T-cell (primary cell): Measurements from ENCODE around the gene NUAK1. TPM values are rescaled to one million over a fixed set of nuclear protein-coding genes. Genes with fewer than 3 reads are reported as not detected.

ENCODE experiments used
- ATAC-seq, 4 experiments: fragments of 200-7000 bp in 3 of 4; fragments of 150-1000 bp in 1 of 4; cut with Tn5 transposase; replicated peaks in 1 of 4; 1 replicate in 3 of 4; 2 replicates in 1 of 4; pipeline ENCODE4 v1.10.0; 2021; ENCODE audit warnings: moderate library complexity in 3 of 4, mild to moderate bottlenecking in 2 of 4, moderate number of reproducible peaks in 1 of 4
- CTCF ChIA-PET, 2 donors: fragments of 300-600 bp; sonication (Branson Sonifier 250); formaldehyde crosslinking; loops; one replicate each; lab custom pipeline; 2022; ENCODE audit warnings: antibody characterized with exemption in 2 of 2; lab: Charles Lee
- POLR2A ChIA-PET, 2 donors: fragments of 300-600 bp; sonication (Branson Sonifier 250); formaldehyde crosslinking; loops; one replicate each; lab custom pipeline; 2022; ENCODE audit warnings: antibody characterized with exemption in 2 of 2; lab: Charles Lee
- DNase-seq, 35 experiments: peaks; one replicate each; pipeline versions ENCODE4 v3.0.0 to v3.0.0-alpha.2; 2013 to 2023
- H3K27ac ChIP-seq: one replicate; pipeline ENCODE4 v1.5.1; 2013; ENCODE audit warnings: low read length
- H3K27me3 ChIP-seq, 2 experiments: replicated peaks in 1 of 2; 1 replicate in 1 of 2; 2 replicates in 1 of 2; pipeline versions ENCODE4 v1.6.1 to v1.7.0; 2013; ENCODE audit warnings: low read length in 1 of 2, mixed read lengths in 1 of 2; ENCODE audit not compliant: control insufficient read depth in 2 of 2, insufficient read depth in 2 of 2; ENCODE audit errors: extremely low read depth in 1 of 2
- H3K36me3 ChIP-seq, 2 donors: 1 replicate in 1 of 2; 2 replicates in 1 of 2; pipeline versions ENCODE4 v1.6.1 to v1.7.0; 2013; ENCODE audit warnings: low read length in 1 of 2; ENCODE audit not compliant: control insufficient read depth in 2 of 2, insufficient read depth in 1 of 2; ENCODE audit errors: extremely low read depth in 1 of 2
- H3K4me1 ChIP-seq, 2 experiments: 1 replicate in 1 of 2; 2 replicates in 1 of 2; pipeline versions ENCODE4 v1.6.1 to v1.7.0; 2013; ENCODE audit warnings: low read length in 2 of 2, mixed read lengths in 1 of 2; ENCODE audit not compliant: insufficient read depth in 2 of 2, control insufficient read depth in 1 of 2; ENCODE audit errors: extremely low read depth in 1 of 2
- H3K4me3 ChIP-seq, 2 donors: 1 replicate in 1 of 2; 2 replicates in 1 of 2; pipeline versions ENCODE4 v1.5.1 to v1.7.0; 2013; ENCODE audit warnings: mild to moderate bottlenecking in 2 of 2, low read length in 1 of 2, moderate library complexity in 1 of 2; ENCODE audit not compliant: control insufficient read depth in 1 of 2; ENCODE audit errors: extremely low read depth in 1 of 2
- H3K9me3 ChIP-seq: 2 replicates; pipeline ENCODE4 v1.7.0; 2013
- H3K27ac Mint-ChIP-seq, 2 donors: one replicate each; pipeline ENCODE4 v1.8.0; 2020 to 2021; ENCODE audit warnings: mild to moderate bottlenecking in 2 of 2, mixed read lengths in 2 of 2
- H3K27me3 Mint-ChIP-seq, 2 donors: one replicate each; pipeline ENCODE4 v1.8.0; 2021 to 2022; ENCODE audit warnings: mixed read lengths in 2 of 2
- H3K36me3 Mint-ChIP-seq: one replicate; pipeline ENCODE4 v1.8.0; 2021; ENCODE audit warnings: mixed read lengths
- H3K4me1 Mint-ChIP-seq, 3 donors: one replicate each; pipeline ENCODE4 v1.8.0; 2020 to 2022; ENCODE audit warnings: mixed read lengths in 3 of 3, mild to moderate bottlenecking in 1 of 3
- H3K4me3 Mint-ChIP-seq, 3 donors: one replicate each; pipeline ENCODE4 v1.8.0; 2020 to 2022; ENCODE audit warnings: mild to moderate bottlenecking in 3 of 3, mixed read lengths in 3 of 3, moderate library complexity in 3 of 3
- H3K9me3 Mint-ChIP-seq, 3 donors: one replicate each; pipeline ENCODE4 v1.8.0; 2020 to 2022; ENCODE audit warnings: mixed read lengths in 3 of 3
- WGBS: methylation state at CpG from one replicate; pipeline ENCODE4 v1.1.5; 2013; ENCODE audit warnings: missing lambda C conversion rate; ENCODE audit not compliant: insufficient coverage; 5-methylcytosine and 5-hydroxymethylcytosine counted together
- total RNA-seq, 35 experiments: library from RNA in 6 of 35; stranded (reverse) in 6 of 35; fragments of 120-200 nt in 1 of 35; gene quantifications; one replicate each; pipeline versions ENCODE4 v1.2.1 to v1.2.4 and lab custom pipeline; 2013 to 2026

NUAK1 gene
- total RNA-seq, 5 donors from 2014 or later (not counting 1 experiment from before 2014, with no cell fraction given) = 0.25 to 0.50 (median 0.30) TPM

DNA sequence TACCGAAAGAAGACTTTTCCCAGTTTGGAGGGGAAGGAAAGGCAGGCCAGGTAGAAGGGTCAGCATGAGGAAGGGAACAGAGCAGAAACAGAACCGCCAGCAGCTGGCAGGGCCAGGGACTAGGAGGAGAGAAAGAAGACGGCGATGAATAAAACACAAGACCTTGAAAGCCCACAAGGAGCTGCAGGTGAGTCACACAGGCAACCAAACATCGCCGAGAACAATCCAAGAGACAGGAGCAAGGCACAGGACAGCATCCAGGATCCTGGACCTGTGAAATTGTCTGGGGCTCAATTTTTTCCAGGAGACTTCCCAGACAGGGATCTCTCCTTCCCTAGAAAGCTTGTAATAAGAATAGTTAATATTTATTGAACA, 47.3 kb downstream of the NUAK1 start:
- peaks cover 13 to 17% of the 10 kb centered on the region in 2 donors for H3K27me3 Mint-ChIP-seq
- no peaks in the 10 kb centered on the region for H3K9me3 ChIP-seq
- ChIA-PET CTCF (no interaction called here), POLR2A (no interaction called here)
- peaks cover 0 to 9% of the 10 kb centered on the region in 2 experiments for H3K27me3 ChIP-seq
- WGBS = 94% methylated on average over 2 of the region's 6 CpGs
- H3K36me3 ChIP-seq = no peaks in the 10 kb centered on the region
- ATAC-seq (no peak), DNase-seq (no peak)
- H3K36me3 Mint-ChIP-seq = no peaks in the 10 kb centered on the region
- no peak overlapping the region for H3K4me3 ChIP-seq
- no peak overlapping the region for H3K27ac ChIP-seq
- no peak overlapping the region for H3K27ac Mint-ChIP-seq
- H3K4me1 ChIP-seq = no peaks in the 10 kb centered on the region
- no peaks in the 10 kb centered on the region for H3K4me1 Mint-ChIP-seq
- no peak overlapping the region for H3K4me3 Mint-ChIP-seq
- H3K9me3 Mint-ChIP-seq = no peaks in the 10 kb centered on the region

DNA sequence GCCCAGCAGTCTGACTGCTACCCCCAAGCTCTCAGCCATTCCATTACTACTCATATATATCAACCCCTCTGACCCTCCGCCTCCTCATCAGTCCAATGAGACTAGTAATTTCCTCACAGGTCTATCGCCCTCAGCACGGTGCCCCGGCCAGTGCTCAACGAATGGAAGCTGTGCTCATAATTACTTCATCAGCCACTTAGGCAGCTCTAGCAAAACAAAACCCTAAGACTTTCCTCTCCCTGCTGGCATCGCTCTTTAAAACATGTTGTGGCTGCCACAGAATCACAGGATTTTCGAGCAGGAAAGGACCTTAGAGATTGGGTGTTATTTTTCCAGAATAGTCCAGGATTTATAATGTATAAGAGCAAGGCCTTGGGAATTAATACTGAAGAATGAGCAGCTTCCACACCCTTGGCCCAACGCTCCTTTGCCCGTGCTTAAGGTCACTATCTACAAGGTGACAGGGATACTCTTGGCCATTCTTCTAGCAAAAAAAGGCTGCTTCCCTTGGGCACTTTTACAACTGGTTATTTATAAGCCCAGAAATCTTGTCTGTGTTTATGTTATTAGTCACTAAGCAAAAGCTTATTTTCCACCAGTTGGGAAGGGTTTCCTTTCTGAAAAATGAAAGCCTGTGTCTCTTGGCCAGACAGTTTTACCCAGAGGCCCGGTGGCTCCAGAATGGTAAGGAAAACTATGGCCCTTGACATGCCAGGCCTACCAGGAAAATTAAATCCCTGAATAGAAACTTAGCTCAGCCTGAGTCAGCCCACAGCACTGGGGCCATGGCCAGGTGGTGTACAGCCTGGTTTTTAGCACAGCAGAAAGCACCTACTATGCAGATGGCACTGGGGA, 47.9 kb downstream of the NUAK1 start:
- no peaks in the 10 kb centered on the region for H3K36me3 Mint-ChIP-seq
- H3K27me3 ChIP-seq = peaks cover 0 to 9% of the 10 kb centered on the region in 2 experiments
- H3K27me3 Mint-ChIP-seq = peaks cover 13 to 17% of the 10 kb centered on the region in 2 donors
- H3K4me3 Mint-ChIP-seq = no peak overlapping the region
- no peak overlapping the region for H3K27ac Mint-ChIP-seq
- no peaks in the 10 kb centered on the region for H3K4me1 Mint-ChIP-seq
- no peaks in the 10 kb centered on the region for H3K9me3 Mint-ChIP-seq
- no peaks in the 10 kb centered on the region for H3K4me1 ChIP-seq
- POLR2A ChIA-PET = no interaction called here
- no peaks in the 10 kb centered on the region for H3K36me3 ChIP-seq
- DNase-seq (no peak), ATAC-seq (no peak)
- H3K9me3 ChIP-seq = no peaks in the 10 kb centered on the region
- H3K4me3 ChIP-seq = no peak overlapping the region
- no peak overlapping the region for H3K27ac ChIP-seq
- CTCF ChIA-PET = no interaction called here
- WGBS = 88% methylated on average over 6 of the region's 10 CpGs

DNA sequence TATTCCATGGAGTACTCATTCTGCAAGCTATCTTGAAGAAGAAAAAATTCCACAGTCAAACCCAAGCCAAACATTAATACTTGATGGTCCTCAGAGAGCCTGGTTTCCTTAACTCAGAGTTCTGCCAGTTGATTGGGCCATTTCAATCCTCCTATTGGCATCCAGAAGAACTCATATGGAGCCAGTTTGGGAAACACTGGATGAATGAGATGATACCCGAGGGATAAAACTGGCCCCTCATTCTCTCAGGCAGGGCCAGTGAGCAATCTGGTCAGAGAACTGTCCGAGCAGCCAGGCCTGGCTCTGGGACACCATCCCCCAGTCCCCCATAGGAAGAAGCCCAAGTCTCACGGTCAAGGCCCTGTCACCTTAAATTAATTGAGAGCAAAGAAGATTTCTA, 48.8 kb downstream of the NUAK1 start:
- no peaks in the 10 kb centered on the region for H3K9me3 ChIP-seq
- ATAC-seq = no peak
- H3K4me3 ChIP-seq = no peak overlapping the region
- CTCF ChIA-PET = no interaction called here
- H3K27me3 ChIP-seq = peaks cover 0 to 9% of the 10 kb centered on the region in 2 experiments
- no peaks in the 10 kb centered on the region for H3K4me1 ChIP-seq
- H3K27ac ChIP-seq = no peak overlapping the region
- Mint-ChIP-seq H3K27ac (no peak overlapping the region), H3K27me3 (peaks cover 9 to 15% of the 10 kb centered on the region in 2 donors), H3K9me3 (no peaks in the 10 kb centered on the region), H3K4me1 (no peaks in the 10 kb centered on the region), H3K4me3 (no peak overlapping the region), H3K36me3 (no peaks in the 10 kb centered on the region)
- DNase-seq = no peak
- WGBS = 80% methylated on average over 1 of the region's 3 CpGs
- POLR2A ChIA-PET = no interaction called here
- H3K36me3 ChIP-seq = no peaks in the 10 kb centered on the region

DNA sequence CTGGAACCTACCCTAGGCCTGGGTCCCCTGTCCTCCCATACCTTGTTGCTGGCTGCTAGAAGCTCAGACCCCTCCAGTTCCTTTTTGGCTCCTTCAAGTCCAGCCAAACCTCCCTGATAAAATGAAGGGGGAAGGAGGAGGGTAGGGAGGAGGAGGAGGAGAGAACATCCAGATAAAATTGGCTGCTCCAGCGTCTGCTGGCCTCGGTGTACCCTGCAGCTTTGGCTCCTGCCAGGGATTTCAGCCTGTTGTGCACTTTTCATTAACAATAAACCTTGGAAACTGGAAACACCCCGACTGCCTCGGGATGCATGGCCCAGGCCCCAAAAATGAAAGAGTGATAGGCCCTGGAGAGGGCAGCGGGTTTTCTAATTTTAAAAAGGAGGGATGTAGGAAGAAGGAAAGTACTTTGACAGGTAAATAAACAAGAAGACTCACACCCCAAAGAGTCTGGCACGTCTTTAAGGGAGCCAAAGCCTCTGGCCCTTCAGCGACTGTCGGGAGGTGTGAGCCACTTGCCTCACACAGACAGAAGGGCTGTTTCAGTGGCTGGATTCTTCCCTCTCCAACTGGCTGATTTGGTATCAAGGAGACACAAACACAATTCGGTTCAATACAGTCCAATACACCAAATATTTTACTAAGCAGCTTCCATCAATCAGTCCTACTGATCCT, 49.8 kb downstream of the NUAK1 start:
- no peaks in the 10 kb centered on the region for H3K4me1 ChIP-seq
- Mint-ChIP-seq H3K27ac (no peak overlapping the region), H3K36me3 (no peaks in the 10 kb centered on the region), H3K9me3 (no peaks in the 10 kb centered on the region), H3K4me1 (no peaks in the 10 kb centered on the region), H3K4me3 (no peak overlapping the region), H3K27me3 (peaks cover 6 to 13% of the 10 kb centered on the region in 2 donors)
- H3K27ac ChIP-seq = no peak overlapping the region
- H3K9me3 ChIP-seq = no peaks in the 10 kb centered on the region
- no peak for DNase-seq
- ChIA-PET POLR2A (no interaction called here), CTCF (no interaction called here)
- 77% methylated on average over 3 of the region's 9 CpGs for WGBS
- H3K27me3 ChIP-seq = peaks cover 0 to 9% of the 10 kb centered on the region in 2 experiments
- no peaks in the 10 kb centered on the region for H3K36me3 ChIP-seq
- ATAC-seq = no peak
- no peak overlapping the region for H3K4me3 ChIP-seq

DNA sequence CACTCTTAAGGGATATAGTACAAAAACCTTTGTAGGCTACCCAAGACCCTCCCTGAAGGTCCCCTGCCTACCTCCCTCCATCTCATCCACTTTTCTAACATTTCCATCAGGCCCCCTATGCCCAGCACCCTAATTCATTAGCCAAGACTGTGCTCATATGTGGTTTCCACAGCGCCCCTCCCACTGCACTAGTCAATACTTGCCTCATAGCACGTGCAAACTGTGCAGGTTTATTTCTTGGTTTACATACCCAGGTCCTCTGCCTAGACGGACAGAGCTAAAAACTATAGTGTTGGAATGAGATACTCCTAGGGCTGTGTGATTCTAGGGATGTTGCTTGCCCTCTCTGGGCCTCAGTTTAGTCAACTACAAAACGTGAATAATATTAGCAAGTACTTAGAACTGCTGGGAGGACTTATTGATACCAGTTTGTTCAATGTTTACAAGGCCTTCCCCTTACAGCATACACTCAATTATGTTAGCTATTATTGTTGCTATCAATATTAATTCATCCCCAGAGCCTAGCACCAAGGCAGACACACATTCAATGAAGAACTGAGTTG, 50.4 kb downstream of the NUAK1 start:
- H3K4me3 Mint-ChIP-seq = no peak overlapping the region
- peaks cover 0 to 9% of the 10 kb centered on the region in 2 experiments for H3K27me3 ChIP-seq
- H3K9me3 Mint-ChIP-seq = no peaks in the 10 kb centered on the region
- no peak for DNase-seq
- H3K4me1 Mint-ChIP-seq = no peaks in the 10 kb centered on the region
- CTCF ChIA-PET = no interaction called here
- no peak for ATAC-seq
- no CpG with 5 or more reads among the region's 4 CpGs for WGBS
- POLR2A ChIA-PET = no interaction called here
- H3K9me3 ChIP-seq = no peaks in the 10 kb centered on the region
- no peak overlapping the region for H3K4me3 ChIP-seq
- peaks cover 10 to 11% of the 10 kb centered on the region in 2 donors for H3K27me3 Mint-ChIP-seq
- H3K27ac ChIP-seq = no peak overlapping the region
- H3K36me3 Mint-ChIP-seq = no peaks in the 10 kb centered on the region
- no peaks in the 10 kb centered on the region for H3K36me3 ChIP-seq
- no peaks in the 10 kb centered on the region for H3K4me1 ChIP-seq
- H3K27ac Mint-ChIP-seq = no peak overlapping the region

DNA sequence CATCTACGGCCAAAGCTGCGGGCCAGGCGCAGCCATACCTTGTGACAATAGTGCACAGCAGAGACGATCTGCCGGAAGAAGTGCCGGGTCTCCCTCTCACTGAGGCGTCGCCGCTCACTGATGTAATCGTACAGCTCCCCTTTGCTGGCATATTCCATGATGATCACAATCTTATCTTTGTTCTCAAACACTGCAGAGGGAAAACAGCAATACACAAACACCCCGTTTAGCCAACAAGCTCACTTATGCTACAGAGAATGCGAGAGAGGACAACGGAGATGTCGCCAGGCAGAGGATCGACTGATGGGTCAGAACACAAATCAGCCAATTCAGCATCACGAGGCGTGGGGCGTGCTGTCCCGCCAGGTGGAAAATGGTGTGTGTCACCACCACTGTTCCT, 52.1 kb downstream of the NUAK1 start:
- WGBS = 88% methylated on average over 18 of the region's 19 CpGs
- Mint-ChIP-seq H3K27me3 (peaks cover 14 to 18% of the 10 kb centered on the region in 2 donors), H3K4me3 (no peak overlapping the region), H3K27ac (no peak overlapping the region), H3K4me1 (no peaks in the 10 kb centered on the region), H3K36me3 (no peaks in the 10 kb centered on the region), H3K9me3 (no peaks in the 10 kb centered on the region)
- ChIA-PET CTCF (no interaction called here), POLR2A (no interaction called here)
- no peak for DNase-seq
- Histone ChIP-seq H3K9me3 (no peaks in the 10 kb centered on the region), H3K27ac (no peak overlapping the region), H3K27me3 (peaks cover 0 to 9% of the 10 kb centered on the region in 2 experiments), H3K4me3 (no peak overlapping the region), H3K36me3 (no peaks in the 10 kb centered on the region), H3K4me1 (no peaks in the 10 kb centered on the region)
- no peak for ATAC-seq
